ENCODE results near the gene NACC2. TPM values are rescaled to one million over a fixed set of nuclear protein-coding genes. Genes with fewer than 3 reads are reported as not detected.

The NACC2 gene
- total RNA-seq, 6 experiments from 2014 or later = 38.2 to 46.7 (median 40.2) TPM

GRCh38 chr9:136127313-136127712, 32.2 kb upstream of the NACC2 start:
- H3K9me3 Mint-ChIP-seq = peaks cover 9% of the 10 kb centered on the region
- H3K4me1 Mint-ChIP-seq (ENCODE audit: low read depth) = no peaks in the 10 kb centered on the region
- H3K36me3 Mint-ChIP-seq (ENCODE audit: low read depth) = peaks cover 5% of the 10 kb centered on the region; the same call in 1 of the 2 replicates
- no peak overlapping the region for H3K4me3 Mint-ChIP-seq
- H3K27me3 Mint-ChIP-seq (ENCODE audit: insufficient read depth) = peaks cover 40% of the 10 kb centered on the region
- no peak for TF ChIP-seq CTCF (IDR thresholded peaks at IDR 0.05)
- H3K27ac Mint-ChIP-seq = no peak overlapping the region
- no peak for DNase-seq

- no peak for DNase-seq
- no peak overlapping the region for H3K27ac Mint-ChIP-seq
- H3K9me3 Mint-ChIP-seq = peaks cover 9% of the 10 kb centered on the region
- no peak overlapping the region for H3K4me3 Mint-ChIP-seq
- H3K4me1 Mint-ChIP-seq (ENCODE audit: low read depth) = no peaks in the 10 kb centered on the region
- no peak for TF ChIP-seq CTCF (IDR thresholded peaks at IDR 0.05)
- peaks cover 5% of the 10 kb centered on the region; the same call in 1 of the 2 replicates for H3K36me3 Mint-ChIP-seq (ENCODE audit: low read depth)
- peaks cover 27% of the 10 kb centered on the region for H3K27me3 Mint-ChIP-seq (ENCODE audit: insufficient read depth)
Observed at GRCh38 chr9:136124976-136125692, 30.0 kb upstream of the NACC2 start.

- no peaks in the 10 kb centered on the region for H3K4me1 Mint-ChIP-seq (ENCODE audit: low read depth)
- TF ChIP-seq CTCF (IDR thresholded peaks at IDR 0.05) = peak; percentile 97
Observed at GRCh38 chr9:136122425-136123383, 27.6 kb upstream of the NACC2 start.

GRCh38 chr9:136121801-136122200, 26.7 kb upstream of the NACC2 start:
- peaks cover 9% of the 10 kb centered on the region for H3K9me3 Mint-ChIP-seq
- H3K36me3 Mint-ChIP-seq (ENCODE audit: low read depth) = peaks cover 5% of the 10 kb centered on the region; the same call in 1 of the 2 replicates
- H3K27ac Mint-ChIP-seq = no peak overlapping the region
- H3K4me1 Mint-ChIP-seq (ENCODE audit: low read depth) = no peaks in the 10 kb centered on the region
- peaks cover 12% of the 10 kb centered on the region for H3K27me3 Mint-ChIP-seq (ENCODE audit: insufficient read depth)
- TF ChIP-seq CTCF (IDR thresholded peaks at IDR 0.05) = no peak
- no peak for DNase-seq
- no peak overlapping the region for H3K4me3 Mint-ChIP-seq

More at GRCh38 chr9:136122425-136123383, 27.6 kb upstream of the NACC2 start:
- H3K9me3 Mint-ChIP-seq = peaks cover 9% of the 10 kb centered on the region
- H3K27ac Mint-ChIP-seq = no peak overlapping the region
- DNase-seq = peak; percentile 24
- peaks cover 5% of the 10 kb centered on the region; the same call in 1 of the 2 replicates for H3K36me3 Mint-ChIP-seq (ENCODE audit: low read depth)
- H3K4me3 Mint-ChIP-seq = no peak overlapping the region
- peaks cover 17% of the 10 kb centered on the region for H3K27me3 Mint-ChIP-seq (ENCODE audit: insufficient read depth)

GRCh38 chr9:136120438-136120844, 25.4 kb upstream of the NACC2 start:
- Mint-ChIP-seq H3K4me3 (no peak overlapping the region), H3K9me3 (peaks cover 7% of the 10 kb centered on the region)

More at GRCh38 chr9:136120438-136120844, 25.4 kb upstream of the NACC2 start:
- Mint-ChIP-seq H3K27ac (no peak overlapping the region), H3K36me3 (ENCODE audit: low read depth) (peaks cover 5% of the 10 kb centered on the region; the same call in 1 of the 2 replicates), H3K4me1 (ENCODE audit: low read depth) (no peaks in the 10 kb centered on the region), H3K27me3 (ENCODE audit: insufficient read depth) (peaks cover 4% of the 10 kb centered on the region)
- no peak for DNase-seq
- TF ChIP-seq CTCF (IDR thresholded peaks at IDR 0.05) = no peak

All from HFFc6 (cell line).